Right lung (tissue), 5 donors: ENCODE results near the gene LIPC. TPM values are rescaled to one million over a fixed set of nuclear protein-coding genes. Genes with fewer than 3 reads are reported as not detected.

Source experiments
- DNase-seq, 2 donors: peaks; one replicate each; pipeline ENCODE4 v3.0.0-alpha.2; 2013
- polyA plus RNA-seq, 5 donors: library from polyadenylated mRNA; unstranded; fragments of 120-200 nt; gene quantifications; one replicate each; pipeline versions ENCODE4 v1.2.1 to v1.2.3, GENCODE V29; 2013; ENCODE audit warnings: inconsistent platforms in 1 of 5, low replicate concordance in 1 of 5; ENCODE audit not compliant: insufficient read length in 5 of 5, insufficient read depth in 1 of 5

The LIPC gene
- polyA plus RNA-seq, 5 donors = 0.24 to 2.1 (median 0.32) TPM

DNA sequence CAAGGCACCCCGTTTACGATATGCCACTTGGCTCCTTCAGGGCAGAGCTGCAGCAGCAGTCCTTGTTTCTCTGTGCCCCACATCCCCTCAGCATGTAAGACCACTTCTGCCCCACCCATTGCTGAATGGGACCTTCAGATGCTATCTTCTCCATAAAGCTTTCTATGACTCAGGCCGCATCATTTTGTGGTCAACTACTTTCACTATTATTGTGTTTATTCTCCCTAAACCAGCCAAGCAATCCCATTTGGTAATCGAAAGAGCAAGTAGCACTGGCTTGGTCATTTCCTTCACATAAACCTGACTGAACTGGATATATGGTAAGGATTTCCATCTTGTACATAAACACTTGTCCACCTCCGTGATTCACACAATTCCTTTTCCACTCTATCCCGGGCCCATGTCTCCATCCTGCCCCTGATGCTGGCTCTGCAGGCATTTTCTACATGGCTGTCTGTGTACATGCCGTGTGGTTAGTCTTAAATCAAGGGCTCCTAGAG is 25.7 kb downstream of the LIPC start:
- DNase-seq = no peak

DNA sequence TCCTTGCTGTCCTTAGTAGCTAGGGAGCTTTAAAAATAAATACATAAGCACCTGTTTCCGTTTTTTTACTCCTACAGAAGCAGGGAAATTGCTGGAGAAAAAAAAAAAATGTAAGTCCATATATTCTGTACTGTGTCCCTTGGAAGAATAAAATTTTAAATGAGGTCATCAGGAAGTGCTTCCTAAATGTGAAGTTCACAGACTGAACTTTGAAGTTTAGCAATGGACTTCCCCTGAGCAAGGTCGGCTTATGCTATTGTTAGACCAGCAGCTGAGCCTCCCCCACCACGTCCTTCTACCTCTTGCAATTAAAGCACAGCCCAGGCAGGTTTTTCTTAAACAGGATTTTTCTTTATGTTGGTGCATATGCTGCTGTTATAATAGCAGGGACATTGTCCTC is 26.3 kb downstream of the LIPC start:
- no peak for DNase-seq

DNA sequence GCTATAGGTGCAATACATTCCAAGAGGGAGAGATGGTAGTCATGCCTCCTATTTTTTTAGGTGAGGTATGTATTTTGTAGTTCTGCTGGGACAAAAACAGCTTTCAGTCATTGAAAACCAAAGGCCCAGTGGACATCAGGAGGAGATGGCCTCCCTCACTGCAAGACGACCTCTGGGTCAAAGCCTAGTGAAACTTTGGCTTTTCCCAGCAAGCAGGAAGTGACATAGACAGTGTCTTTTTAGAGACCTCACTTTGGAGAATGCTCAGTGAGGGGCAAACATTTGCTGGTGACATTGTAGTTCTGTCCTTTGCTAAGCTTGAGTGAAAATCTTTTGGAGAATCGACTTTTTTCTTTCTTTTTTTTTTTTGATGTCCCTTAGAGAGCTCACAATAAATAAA is 27.3 kb downstream of the LIPC start:
- no peak for DNase-seq

DNA sequence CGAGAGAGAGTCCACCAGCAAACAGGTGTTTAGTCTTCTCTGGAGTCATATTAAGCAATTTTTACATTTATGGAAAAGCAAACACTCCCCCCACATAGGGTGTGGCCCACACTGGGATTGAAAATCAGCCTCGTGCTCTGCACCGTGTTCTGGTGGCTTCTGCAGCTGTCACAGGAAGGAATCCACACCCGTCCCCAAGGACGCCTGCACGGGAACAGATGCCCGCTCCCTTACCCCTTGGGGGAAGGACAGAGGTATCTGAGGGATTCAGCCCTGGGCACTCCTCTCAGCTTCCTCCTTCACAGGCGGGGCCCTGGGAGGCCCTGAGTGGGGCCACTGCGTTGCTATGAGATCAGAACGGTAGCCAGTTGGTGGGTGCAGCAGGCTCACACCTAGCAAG is 27.8 kb downstream of the LIPC start:
- no peak for DNase-seq

DNA sequence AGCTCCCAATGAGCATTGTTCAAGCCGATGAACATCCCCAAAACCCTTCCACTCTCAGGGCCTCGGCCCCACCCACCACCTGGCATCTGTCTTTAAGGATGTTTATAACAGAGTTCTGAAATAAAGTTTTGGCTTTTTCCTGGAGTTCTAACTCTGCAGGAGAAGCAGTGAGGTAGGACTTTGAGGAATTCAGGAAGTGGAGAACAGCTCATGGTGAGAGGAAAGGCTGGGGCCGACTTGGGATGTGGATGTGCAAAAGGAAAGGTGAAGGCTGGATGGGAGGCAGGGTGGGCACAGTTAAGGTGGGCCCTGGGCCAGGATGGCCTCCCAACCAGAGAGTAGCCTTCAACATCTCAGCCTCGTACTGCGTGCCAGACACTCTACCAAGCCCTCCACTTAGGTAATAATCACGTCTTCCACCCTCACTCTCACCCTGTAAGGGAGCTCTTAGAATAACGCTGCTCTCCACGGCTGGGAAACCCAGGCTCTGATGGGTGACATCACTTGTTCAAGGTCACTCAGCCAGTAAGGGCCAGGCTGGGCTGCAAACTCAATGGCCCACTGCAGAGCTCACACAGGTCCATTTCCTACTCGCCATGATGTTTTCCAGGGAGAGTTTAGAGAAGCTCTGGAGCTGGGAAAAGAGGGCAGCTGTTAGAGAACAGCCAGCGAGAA is 28.5 kb downstream of the LIPC start:
- DNase-seq = no peak

DNA sequence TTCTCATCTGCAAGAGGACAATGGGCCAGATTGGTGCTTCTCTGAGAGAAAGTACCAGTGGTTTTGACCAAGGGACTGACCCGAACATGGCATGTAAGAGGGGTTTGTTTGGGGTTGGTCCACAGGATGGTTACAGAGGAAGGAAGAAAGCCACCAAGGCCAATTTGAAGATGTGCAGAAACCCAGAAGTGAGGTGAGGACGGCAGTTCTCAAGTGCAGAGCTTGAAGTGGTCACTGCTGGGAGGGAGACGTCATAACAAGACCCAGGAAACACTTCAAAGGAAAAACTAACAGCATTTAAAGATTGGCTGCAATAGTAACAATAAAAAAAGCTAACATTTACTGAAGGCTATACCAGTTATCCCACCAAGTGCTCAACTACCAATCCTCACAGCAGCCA is 29.1 kb downstream of the LIPC start:
- DNase-seq = no peak

DNA sequence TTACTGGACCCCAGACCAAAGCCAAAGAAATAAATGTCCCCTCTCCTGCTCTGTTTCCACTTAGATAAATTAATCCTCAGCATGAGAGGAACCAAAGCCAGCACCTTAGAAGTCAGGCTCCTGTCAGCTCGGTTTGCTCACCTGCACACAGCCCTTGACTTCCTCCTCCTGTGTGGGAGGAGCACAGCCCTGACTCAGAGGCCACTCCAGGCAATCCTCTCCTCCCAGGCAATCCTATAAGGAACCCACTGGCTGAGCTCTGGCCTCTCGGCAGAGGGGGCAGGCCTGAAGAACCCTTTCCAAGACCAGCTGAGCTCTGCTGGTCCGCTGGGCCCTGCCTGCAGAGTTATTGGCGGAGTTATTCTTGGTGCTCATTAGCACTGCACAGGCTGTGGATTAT is 30.8 kb downstream of the LIPC start:
- DNase-seq = no peak

DNA sequence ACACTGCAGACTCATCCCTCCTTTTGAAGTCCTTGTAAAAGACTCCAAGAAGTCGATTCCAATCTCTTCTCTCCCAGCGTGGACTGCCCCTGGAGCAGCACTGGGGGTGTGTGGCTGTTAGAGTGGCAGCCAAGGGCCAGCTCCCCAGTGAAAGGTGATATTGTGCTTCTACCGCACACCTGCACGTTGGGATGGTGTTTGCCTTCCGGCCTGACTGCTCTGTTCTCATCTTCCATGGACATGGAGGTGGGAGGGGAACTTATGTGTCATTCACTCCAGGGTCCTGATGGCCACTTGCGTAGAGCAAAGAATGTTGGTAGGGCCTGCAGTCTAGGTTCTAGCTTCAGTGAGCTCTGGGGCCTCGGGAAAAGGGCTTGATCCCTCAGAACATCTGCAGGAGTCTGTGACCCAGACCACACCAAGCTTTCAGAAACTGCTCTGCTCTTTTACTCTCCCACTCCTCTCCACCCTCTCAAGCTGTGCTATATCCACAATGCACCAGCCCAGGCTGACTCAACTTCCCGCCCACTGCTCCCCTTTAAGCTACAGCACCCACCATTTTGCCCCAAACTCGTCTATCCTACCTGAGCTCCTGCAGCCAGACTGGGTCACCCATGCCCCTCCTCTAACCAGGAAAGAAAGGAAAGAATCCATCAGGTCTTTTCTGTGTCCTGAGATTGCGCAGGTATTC is 31.3 kb downstream of the LIPC start:
- no peak for DNase-seq

DNA sequence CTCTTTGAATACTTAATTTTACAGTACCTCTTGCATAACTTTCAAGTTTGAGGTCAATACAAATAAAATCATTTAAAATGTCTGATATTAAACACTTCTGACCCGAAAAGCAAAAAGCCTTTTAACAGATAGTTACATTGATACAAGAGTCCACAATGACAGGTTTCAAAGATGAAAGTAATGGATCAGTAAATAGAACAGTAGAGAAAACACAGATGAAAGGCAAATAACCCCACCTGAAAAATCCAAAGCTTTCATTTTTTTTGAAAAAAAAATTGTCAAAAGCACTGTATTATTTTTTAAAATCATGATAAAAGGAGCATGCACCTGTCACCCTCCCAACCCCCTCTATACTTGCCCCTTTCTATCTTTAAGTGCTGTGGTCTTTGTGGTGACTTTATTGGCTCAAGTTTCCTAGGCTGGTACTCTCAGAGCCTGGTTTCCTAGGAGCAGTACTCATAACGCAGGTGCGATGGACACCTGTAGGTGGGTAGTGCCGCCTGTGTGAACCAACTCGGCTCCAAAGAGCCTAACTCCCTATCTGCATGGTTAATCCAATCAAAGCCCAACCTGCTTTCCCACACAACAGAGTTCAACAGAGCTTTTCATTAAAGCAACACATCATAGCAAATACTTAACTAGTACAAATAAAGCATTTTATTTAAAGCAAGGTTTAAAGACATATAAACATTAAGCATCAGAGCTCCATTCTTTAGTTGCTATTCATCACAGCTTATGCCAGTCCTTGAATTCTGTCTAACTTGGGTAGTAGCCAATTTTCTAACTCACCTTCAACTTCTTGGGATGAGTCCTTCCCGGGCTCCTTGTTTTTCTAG is 32.2 kb downstream of the LIPC start:
- DNase-seq = no peak

DNA sequence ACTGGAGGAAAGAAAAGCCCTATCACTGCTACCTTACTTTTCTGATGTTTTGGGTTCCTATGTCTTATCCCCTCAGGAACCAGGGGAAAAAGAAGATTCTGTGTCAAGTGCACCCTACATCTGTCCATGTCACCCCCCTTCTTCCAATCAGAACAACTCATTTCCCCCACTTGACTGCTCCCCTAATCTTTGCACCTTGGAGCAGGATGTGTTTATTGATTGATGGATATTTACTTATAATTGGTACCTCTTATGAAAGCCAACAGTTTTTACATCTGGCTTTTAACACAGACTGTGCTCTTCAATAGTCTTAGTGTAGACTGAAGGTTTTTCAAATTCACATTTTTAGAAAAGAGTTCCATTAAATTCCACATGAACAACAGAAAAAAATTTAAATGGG is 33.3 kb downstream of the LIPC start:
- DNase-seq = no peak

DNA sequence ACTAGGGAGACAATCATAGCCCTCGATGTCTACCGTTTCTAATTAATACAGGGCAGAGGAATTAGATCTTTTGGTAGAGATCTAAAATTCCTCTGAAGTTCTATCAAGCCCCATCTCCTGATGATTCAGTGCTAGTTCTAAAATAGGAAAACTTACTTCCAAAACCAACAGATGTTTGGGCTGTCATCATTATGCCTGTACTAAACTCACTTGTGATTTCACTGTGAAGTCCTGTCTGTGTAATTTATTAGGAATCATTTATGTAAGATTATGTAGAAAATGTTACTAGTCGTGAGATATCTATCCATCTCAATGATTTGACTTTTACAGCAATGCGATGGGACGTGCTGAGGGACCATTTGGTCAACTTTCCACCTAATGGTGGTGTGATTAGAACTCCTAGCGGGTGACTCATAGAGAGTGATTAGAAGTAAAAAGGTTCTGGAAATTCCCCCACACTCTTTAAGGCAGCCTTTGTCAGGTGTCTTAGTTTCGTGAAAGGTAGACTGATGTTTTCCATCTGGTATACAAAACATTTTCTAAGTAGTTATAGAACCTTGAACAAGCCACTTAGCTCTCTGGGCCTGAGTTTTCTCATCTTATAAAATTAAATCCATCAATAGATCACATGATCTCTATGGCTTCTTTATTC is 34.2 kb downstream of the LIPC start:
- DNase-seq = no peak

DNA sequence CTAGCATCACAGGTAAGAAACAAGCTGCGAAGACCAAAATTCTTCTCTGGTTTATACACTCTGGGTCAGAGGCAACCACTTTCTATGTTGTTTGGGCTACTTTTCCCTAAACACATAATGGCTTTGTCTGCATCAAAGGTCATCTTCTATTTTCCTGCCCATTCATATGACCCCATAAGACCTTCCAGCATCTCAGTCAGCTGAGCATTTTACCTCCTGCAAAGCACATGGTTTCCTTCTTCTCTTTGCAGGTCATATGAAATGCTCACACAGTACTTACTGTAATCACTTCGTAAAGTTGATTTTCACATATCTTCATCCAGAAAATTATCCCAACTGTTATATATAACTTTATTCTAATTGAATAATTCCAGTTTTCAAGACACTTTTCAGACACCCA is 34.8 kb downstream of the LIPC start:
- no peak for DNase-seq

DNA sequence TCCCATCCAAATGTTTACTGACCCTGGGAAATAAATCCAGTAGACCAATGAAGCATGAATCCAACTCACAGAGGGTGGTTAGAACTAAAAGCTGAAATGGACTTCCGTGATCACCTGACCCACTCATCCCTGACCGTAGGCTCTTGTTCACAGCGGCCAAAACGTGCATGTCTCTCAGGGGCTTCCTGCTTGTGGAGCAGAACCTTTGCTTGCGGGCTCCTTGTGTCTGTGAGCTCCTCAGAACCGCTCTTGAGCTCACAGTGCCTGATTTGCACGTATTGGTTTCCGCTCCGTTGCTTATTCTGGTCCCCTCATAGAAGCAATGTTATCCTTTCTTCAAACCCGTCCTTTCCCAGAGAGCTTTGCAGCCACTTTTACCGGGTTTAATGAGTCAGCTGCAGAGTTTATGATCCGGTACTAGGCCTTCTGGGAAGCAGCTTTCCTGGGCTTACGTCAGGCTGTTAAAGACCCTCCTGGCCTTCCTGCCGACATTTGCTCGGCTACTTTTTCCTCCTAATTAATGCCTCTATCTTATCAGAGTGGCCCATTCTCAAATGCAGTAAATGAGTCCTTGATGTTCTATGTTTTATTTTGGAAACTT is 35.4 kb downstream of the LIPC start:
- no peak for DNase-seq

DNA sequence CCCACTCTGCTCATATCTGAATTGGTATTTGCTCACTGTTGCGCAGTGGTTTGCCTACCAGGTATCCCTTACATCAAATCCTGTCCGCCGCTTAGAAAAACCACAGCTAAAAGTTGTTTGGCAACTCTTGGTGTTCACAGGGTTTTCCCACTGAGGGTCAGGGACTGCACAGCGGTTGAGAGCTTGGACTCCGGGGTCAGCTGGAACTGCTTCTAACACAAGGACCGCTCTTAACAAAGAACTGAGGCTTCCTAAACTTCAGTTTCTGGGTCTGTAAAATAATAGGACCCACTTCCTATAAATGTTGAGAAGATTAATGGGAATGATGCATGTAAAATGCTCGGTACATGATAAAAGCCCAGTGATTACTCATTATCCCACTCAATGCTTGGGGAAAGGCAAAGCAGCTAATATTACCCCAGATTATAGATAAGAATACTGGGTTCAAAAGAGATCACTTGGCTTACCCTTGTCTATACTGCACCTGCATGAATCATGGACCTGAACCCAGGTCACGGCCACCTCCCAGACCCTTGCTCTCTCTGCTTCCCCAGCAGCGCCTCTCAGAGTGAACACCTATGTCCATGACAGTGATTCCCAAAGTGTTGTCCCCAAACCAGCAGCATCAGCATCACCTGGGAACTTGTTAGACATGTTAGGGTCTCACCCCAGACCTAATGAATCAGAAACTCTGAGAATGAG is 36.1 kb downstream of the LIPC start:
- no peak for DNase-seq

DNA sequence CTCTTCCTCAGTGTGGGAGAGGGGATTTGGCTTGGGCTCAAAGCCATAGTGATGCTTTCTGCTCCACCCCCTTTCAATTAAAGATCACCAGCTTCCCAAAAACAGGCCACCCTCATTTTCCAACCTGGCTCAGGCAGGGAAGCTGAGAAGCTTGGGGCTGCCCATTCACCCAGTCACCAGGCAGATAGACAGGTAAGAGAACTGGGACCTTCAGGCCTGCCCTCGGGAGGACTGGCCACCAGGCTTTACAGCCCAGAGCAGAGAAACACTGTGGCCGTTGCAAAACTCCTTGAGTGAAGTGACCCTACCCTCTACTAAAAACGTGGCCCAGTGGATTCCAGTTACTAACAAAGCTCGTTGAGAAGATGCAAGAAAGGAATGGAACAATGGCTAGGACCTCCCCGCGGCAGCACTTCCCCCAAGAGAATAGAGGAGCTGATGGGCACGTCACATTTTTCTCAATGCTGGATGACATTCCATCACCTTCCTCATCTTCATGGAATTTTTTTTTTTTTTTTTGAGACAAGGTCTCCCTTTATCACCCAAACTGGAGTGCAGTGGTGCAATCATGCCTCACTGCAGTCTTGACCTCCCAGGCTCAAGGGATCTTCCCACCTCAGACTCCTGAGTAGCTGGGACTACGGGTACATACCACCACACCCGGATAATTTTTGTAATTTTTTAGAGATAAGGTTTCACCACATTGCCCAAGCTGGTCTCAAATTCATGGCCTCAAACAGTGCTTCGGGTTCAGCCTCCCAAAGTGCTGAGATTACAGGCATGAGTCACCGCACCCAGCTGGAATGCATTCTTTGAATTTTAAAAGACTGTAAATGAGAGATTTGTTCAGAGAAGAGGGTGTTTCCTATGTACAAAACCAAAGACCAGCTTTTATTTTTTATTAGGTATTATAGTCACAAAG is 37.9 kb downstream of the LIPC start:
- DNase-seq = no peak

DNA sequence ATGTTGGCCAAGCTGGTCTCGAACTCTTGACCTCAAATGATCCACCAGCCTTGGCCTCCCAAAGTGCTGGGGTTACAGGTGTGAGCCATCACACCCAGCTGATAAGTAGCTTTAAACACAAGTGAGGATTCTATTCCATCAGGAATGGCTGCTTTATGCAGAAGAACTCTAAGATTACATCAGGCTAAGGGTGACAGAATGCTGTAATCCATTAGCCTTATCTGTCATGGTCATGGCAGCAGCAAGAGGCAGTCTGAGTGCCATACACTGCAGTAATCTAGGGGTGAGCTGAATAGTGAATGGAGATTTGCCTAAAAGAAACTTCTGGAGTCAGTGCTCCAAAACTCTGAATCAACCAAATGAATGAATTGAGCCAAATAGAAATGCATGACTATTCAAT is 39.6 kb downstream of the LIPC start:
- DNase-seq = no peak

DNA sequence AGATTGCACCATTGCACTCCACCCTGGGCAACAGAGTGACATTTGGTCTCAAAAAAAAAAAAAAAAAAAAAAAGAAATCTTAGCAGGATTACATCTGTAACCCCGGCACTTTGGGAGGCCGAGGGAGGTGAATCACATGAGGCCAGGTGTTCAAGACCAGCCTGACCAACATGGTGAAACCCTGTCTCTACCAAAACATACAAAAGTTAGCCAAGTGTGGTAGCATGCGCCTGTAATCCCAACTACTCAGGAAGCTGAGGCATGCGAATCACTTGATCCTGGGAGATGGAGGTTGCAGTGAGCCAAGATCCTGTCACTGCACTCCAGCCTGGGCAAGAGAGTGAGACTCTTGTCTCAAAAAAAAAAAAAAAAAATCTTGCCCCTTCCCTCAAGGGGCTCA is 40.4 kb downstream of the LIPC start:
- no peak for DNase-seq

DNA sequence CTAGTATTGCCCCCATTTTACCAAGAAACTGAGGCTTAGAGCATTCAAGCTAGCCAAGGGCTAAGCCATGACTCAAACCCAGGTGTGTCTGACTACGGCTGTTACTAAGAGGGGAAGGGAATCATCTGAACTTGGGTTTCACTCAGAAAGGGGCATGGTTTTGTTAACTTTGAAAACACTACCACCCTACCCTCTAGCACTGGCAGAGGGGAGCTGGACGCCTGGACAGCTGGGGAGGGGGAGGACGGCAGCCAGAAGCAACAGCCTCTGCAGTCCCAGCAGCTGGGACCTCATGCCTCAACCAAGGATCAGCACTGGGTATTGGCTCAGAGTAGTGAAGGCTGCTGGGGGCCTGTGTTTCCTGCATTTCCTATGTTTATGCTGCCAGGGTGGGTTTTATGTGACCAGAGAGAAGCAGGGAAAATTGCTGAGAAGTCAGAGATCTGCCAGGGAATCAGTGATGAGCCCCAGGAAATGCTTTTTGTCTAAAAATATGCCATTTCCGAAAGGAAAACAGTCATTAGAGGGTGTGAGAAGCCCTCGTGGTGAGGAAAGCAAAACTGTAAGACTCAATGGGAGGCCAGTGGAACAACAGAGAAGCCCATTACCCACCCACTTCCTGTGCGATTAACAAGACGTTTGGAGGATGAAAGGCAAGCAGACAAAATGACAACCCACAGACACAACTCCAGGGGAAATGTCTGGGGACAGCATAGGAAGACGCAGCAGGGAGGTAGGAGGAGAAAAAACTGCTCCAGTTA is 41.2 kb downstream of the LIPC start:
- DNase-seq = no peak

DNA sequence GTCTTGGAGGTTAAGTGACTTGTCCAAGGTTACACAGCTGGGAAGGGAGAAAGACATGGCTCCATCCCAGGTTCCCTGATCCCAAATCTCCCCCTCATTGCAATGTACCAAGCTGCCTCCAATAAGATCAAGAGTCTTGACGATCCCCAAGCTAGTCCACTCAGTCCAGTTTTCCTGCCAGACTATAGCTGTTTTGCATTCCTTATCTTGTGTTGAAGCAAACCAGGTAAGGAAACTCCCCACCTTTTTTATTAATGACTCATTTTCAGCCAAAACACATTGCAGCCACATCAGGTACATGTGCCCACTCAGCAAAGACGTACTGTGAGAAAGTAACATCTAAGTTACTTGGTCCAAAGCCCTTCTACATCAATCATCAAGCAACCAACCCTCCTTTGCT is 41.9 kb downstream of the LIPC start:
- no peak for DNase-seq
